B cell (primary cell): ENCODE measurements around the gene MAMLD1. TPM values are rescaled to one million over a fixed set of nuclear protein-coding genes. Genes with fewer than 3 reads are reported as not detected.
A peak's percentile ranks its signal among the peaks of the same experiment; 100 is the strongest.

ENCODE experiments used
- ATAC-seq: fragments of 200-7000 bp; cut with Tn5 transposase; one replicate; pipeline ENCODE4 v1.10.0; 2021; ENCODE audit warnings: low read depth, mild to moderate bottlenecking, moderate number of reproducible peaks, moderate library complexity
- CTCF ChIA-PET: fragments of 350-600 bp; sonication (Branson Sonifier 250); formaldehyde crosslinking; loops from one replicate; lab custom pipeline; 2021; ENCODE audit warnings: antibody characterized with exemption, inconsistent platforms; lab: Charles Lee
- POLR2A ChIA-PET: fragments of 350-600 bp; sonication (Branson Sonifier 250); formaldehyde crosslinking; loops from one replicate; lab custom pipeline; 2021; ENCODE audit warnings: antibody characterized with exemption; lab: Charles Lee
- DNase-seq: peaks from one replicate; pipeline ENCODE4 v3.0.0; 2013
- H2AFZ ChIP-seq: 2 replicates; pipeline ENCODE4 v1.6.1; 2012; ENCODE audit warnings: mild to moderate bottlenecking, low read depth, low read length; ENCODE audit not compliant: insufficient read depth, poor library complexity, severe bottlenecking
- H3K27ac ChIP-seq, 2 donors: 1 replicate in 1 of 2; 2 replicates in 1 of 2; pipeline ENCODE4 v1.5.1; 2012 to 2013; ENCODE audit warnings: low read length in 2 of 2, mild to moderate bottlenecking in 2 of 2, moderate library complexity in 1 of 2
- H3K27me3 ChIP-seq, 4 experiments: fragments of 200-600 bp in 1 of 4; sonication (generic) in 1 of 4; replicated peaks in 1 of 4; 1 replicate in 2 of 4; 2 replicates in 2 of 4; pipeline versions ENCODE4 v1.6.1 to v1.7.0; 2013 to 2016; ENCODE audit warnings: low read length in 3 of 4, mild to moderate bottlenecking in 2 of 4, mixed read lengths in 1 of 4, moderate library complexity in 1 of 4; ENCODE audit not compliant: insufficient read depth in 4 of 4, control insufficient read depth in 3 of 4; ENCODE audit errors: control extremely low read depth in 1 of 4
- H3K36me3 ChIP-seq, 2 experiments: replicated peaks in 1 of 2; 1 replicate in 1 of 2; 2 replicates in 1 of 2; pipeline versions ENCODE4 v1.6.1 to v1.7.1; 2013; ENCODE audit warnings: low read length in 1 of 2; ENCODE audit not compliant: insufficient read depth in 2 of 2, control insufficient read depth in 1 of 2; ENCODE audit errors: control extremely low read depth in 1 of 2, extremely low read depth in 1 of 2
- H3K4me1 ChIP-seq, 2 donors: fragments of 200-600 bp in 1 of 2; sonication (generic) in 1 of 2; 1 replicate in 1 of 2; 2 replicates in 1 of 2; pipeline versions ENCODE4 v1.5.1 to v1.6.1; 2013 to 2017; ENCODE audit warnings: low read length in 2 of 2; ENCODE audit not compliant: control insufficient read depth in 2 of 2, insufficient read depth in 2 of 2
- H3K4me2 ChIP-seq: replicated peaks from 2 replicates; pipeline ENCODE3; 2012; ENCODE audit warnings: mild to moderate bottlenecking, low read depth, low read length; ENCODE audit not compliant: poor library complexity, severe bottlenecking
- H3K4me3 ChIP-seq, 5 experiments: fragments of 200-600 bp in 1 of 5; sonication (generic) in 1 of 5; 1 replicate in 3 of 5; 2 replicates in 2 of 5; pipeline versions ENCODE4 v1.5.1 to v1.7.0; 2011 to 2016; ENCODE audit warnings: low read length in 4 of 5, mild to moderate bottlenecking in 4 of 5, low read depth in 2 of 5, control low read depth in 1 of 5, moderate library complexity in 1 of 5; ENCODE audit not compliant: insufficient read depth in 1 of 5; ENCODE audit errors: control extremely low read depth in 1 of 5, extremely low read depth in 1 of 5
- H3K79me2 ChIP-seq: fragments of 200-600 bp; sonication (generic); one replicate; pipeline ENCODE4 v1.6.0; 2016; ENCODE audit warnings: low read length; ENCODE audit not compliant: control insufficient read depth, insufficient read depth
- H3K9ac ChIP-seq: fragments of 200-600 bp; sonication (generic); 2 replicates; pipeline ENCODE4 v1.6.1; 2017; ENCODE audit warnings: mild to moderate bottlenecking, low read length, moderate library complexity
- H3K9me3 ChIP-seq, 3 donors: one replicate each; pipeline versions ENCODE4 v1.6.1 to v1.7.1; 2013; ENCODE audit warnings: low read length in 2 of 3; ENCODE audit not compliant: control insufficient read depth in 2 of 3, insufficient read depth in 1 of 3; ENCODE audit errors: control extremely low read depth in 1 of 3
- H4K20me1 ChIP-seq: 2 replicates; pipeline ENCODE4 v1.6.0; 2012; ENCODE audit warnings: mild to moderate bottlenecking, low read length; ENCODE audit not compliant: insufficient read depth, control insufficient read depth, poor library complexity, severe bottlenecking
- H3K27ac Mint-ChIP-seq: one replicate; pipeline ENCODE4 v1.8.0; 2021; ENCODE audit warnings: mixed read lengths
- H3K27me3 Mint-ChIP-seq: one replicate; pipeline ENCODE4 v1.8.0; 2021; ENCODE audit warnings: mixed read lengths
- H3K4me1 Mint-ChIP-seq: one replicate; pipeline ENCODE4 v1.8.0; 2021; ENCODE audit warnings: mixed read lengths
- H3K4me3 Mint-ChIP-seq: one replicate; pipeline ENCODE4 v1.8.0; 2021; ENCODE audit warnings: mixed read lengths
- H3K9me3 Mint-ChIP-seq: one replicate; pipeline ENCODE4 v1.8.0; 2022; ENCODE audit warnings: mixed read lengths; ENCODE audit not compliant: insufficient read depth
- CTCF ChIP-seq: fragments of 200-600 bp; IDR thresholded peaks from one replicate; pipeline ENCODE4 v1.8.0; 2022; ENCODE audit warnings: antibody characterized with exemption, mild to moderate bottlenecking
- EZH2 ChIP-seq: IDR thresholded peaks from 2 replicates; pipeline ENCODE4 v1.6.1; 2012; ENCODE audit warnings: borderline replicate concordance, low read depth, mild to moderate bottlenecking, moderate library complexity, low read length; ENCODE audit not compliant: insufficient read depth, poor library complexity, severe bottlenecking
- WGBS: methylation state at CpG from one replicate; pipeline ENCODE4 v1.1.5; 2013; ENCODE audit warnings: missing lambda C conversion rate; ENCODE audit not compliant: insufficient coverage; 5-methylcytosine and 5-hydroxymethylcytosine counted together
- intact Hi-C: fragments of 100-400 bp; cut with micrococcal nuclease; formaldehyde crosslinking; loops from one replicate; pipeline ENCODE4 v1.10.0; 2022
- polyA plus RNA-seq: library from polyadenylated mRNA; depleted of rRNA; stranded (reverse); fragments of >200 nt; gene quantifications from 2 replicates; pipeline ENCODE4 v1.2.3, GENCODE V29; 2012
- total RNA-seq, 2 donors: library from RNA; stranded (reverse); fragments of 120-200 nt in 1 of 2; gene quantifications; 1 replicate in 1 of 2; 2 replicates in 1 of 2; pipeline versions ENCODE4 v1.2.3 to v1.2.4, GENCODE V29; 2013 to 2022

MAMLD1 gene
- total and polyA plus RNA-seq, 2 donors (not counting 1 experiment from before 2014, with no cell fraction given): 1.4 to 1.9 TPM

GRCh38 chrX:150544222-150544787, 181.2 kb downstream of the MAMLD1 start:
- ATAC-seq (no peak), DNase-seq (peak; percentile 15)
- H3K27me3 Mint-ChIP-seq: no peaks in the 10 kb centered on the region
- no peaks in the 10 kb centered on the region for H4K20me1 ChIP-seq
- intact Hi-C loops: no loop called here
- no peaks in the 10 kb centered on the region for H3K9me3 ChIP-seq
- no peak overlapping the region for H3K9ac ChIP-seq
- no peak overlapping the region for H3K27ac ChIP-seq
- no peak overlapping the region for H2AFZ ChIP-seq
- H3K4me2 ChIP-seq: no peak overlapping the region
- no peaks in the 10 kb centered on the region for H3K27me3 ChIP-seq
- WGBS: 48% methylated on average over 3 of the region's 11 CpGs
- H3K36me3 ChIP-seq: no peaks in the 10 kb centered on the region
- H3K79me2 ChIP-seq: no peaks in the 10 kb centered on the region
- H3K4me3 Mint-ChIP-seq: no peak overlapping the region
- H3K4me1 ChIP-seq: peaks cover 26 to 50% of the 10 kb centered on the region in 2 donors
- no peak overlapping the region for H3K27ac Mint-ChIP-seq
- no peak overlapping the region for H3K4me3 ChIP-seq
- CTCF ChIA-PET: interaction anchor here (1.4 to 1.9 kb wide), 3 partner anchors 26 to 43 kb away, joined by 3 to 8 read pairs (median 4); no protein-coding TSS in a partner anchor
- H3K9me3 Mint-ChIP-seq: no peaks in the 10 kb centered on the region
- POLR2A ChIA-PET: no interaction called here
- TF ChIP-seq EZH2 (no peak), CTCF (no peak)
- peaks cover 36% of the 10 kb centered on the region for H3K4me1 Mint-ChIP-seq
